GM19328 (cell line): ENCODE data around the gene CCDC81.
"Not testable (repeated sequence)": the region's sequence is repeated elsewhere in the genome, so short reads cannot be mapped to it uniquely, and the experiment has no call there.

Experiments
- ATAC-seq: cut with Tn5 transposase; IDR thresholded peaks from one replicate; pipeline ENCODE4 v1.9.1; 2021; ENCODE audit warnings: mild to moderate bottlenecking, moderate library complexity; ENCODE audit not compliant: unreplicated experiment

The CCDC81 gene

GRCh38 chr11:86386283-86386682 is 11.6 kb downstream of the CCDC81 start:
- ATAC-seq: no peak

GRCh38 chr11:86386746-86387145 is 12.1 kb downstream of the CCDC81 start:
- ATAC-seq: no peak

- no peak for ATAC-seq
Measured at GRCh38 chr11:86388198-86388597, 13.5 kb downstream of the CCDC81 start.

GRCh38 chr11:86390487-86390886 is 15.8 kb downstream of the CCDC81 start:
- ATAC-seq: no peak

GRCh38 chr11:86395061-86395551 is 20.4 kb downstream of the CCDC81 start:
- no peak for ATAC-seq

GRCh38 chr11:86396396-86396795 is 21.7 kb downstream of the CCDC81 start:
- no peak for ATAC-seq

- ATAC-seq: no peak
Measured at GRCh38 chr11:86397351-86397750, 22.7 kb downstream of the CCDC81 start.

GRCh38 chr11:86398106-86398505 is 23.4 kb downstream of the CCDC81 start:
- no peak for ATAC-seq

GRCh38 chr11:86403458-86403857 is 28.8 kb downstream of the CCDC81 start:
- no peak for ATAC-seq

GRCh38 chr11:86408845-86409244 is 34.2 kb downstream of the CCDC81 start:
- ATAC-seq: no peak

- no peak for ATAC-seq
Measured at GRCh38 chr11:86414032-86414431, 39.3 kb downstream of the CCDC81 start.

- ATAC-seq: no peak
Measured at GRCh38 chr11:86415026-86415425, 40.3 kb downstream of the CCDC81 start.

GRCh38 chr11:86416494-86416893 is 41.8 kb downstream of the CCDC81 start:
- ATAC-seq: no peak

- ATAC-seq: not testable (repeated sequence)
Measured at GRCh38 chr11:86416951-86417350, 42.3 kb downstream of the CCDC81 start.

GRCh38 chr11:86418106-86418505 is 43.4 kb downstream of the CCDC81 start:
- no peak for ATAC-seq

- ATAC-seq: no peak
Measured at GRCh38 chr11:86418513-86418912, 43.8 kb downstream of the CCDC81 start.

- ATAC-seq: no peak
Measured at GRCh38 chr11:86418917-86419316, 44.2 kb downstream of the CCDC81 start.

GRCh38 chr11:86421946-86422345 is 47.3 kb downstream of the CCDC81 start:
- ATAC-seq: no peak

GRCh38 chr11:86422371-86422770 is 47.7 kb downstream of the CCDC81 start:
- ATAC-seq: no peak

- not testable (repeated sequence) for ATAC-seq
Measured at GRCh38 chr11:86423488-86423887, 48.8 kb downstream of the CCDC81 start.

GRCh38 chr11:86427441-86427840 is 52.8 kb downstream of the CCDC81 start:
- ATAC-seq: no peak

GRCh38 chr11:86431258-86431657 is 56.6 kb downstream of the CCDC81 start:
- ATAC-seq: no peak

- ATAC-seq: not testable (repeated sequence)
Measured at GRCh38 chr11:86433361-86434095, 58.8 kb downstream of the CCDC81 start.
